IPS-20b (cell line): Measurements from ENCODE around the gene SGMS1.

ENCODE experiments used
- H3K27ac ChIP-seq: one replicate; pipeline ENCODE4 v1.5.1; 2013; ENCODE audit warnings: low read length
- H3K27me3 ChIP-seq: 2 replicates; pipeline ENCODE4 v1.6.1; 2013; ENCODE audit warnings: mild to moderate bottlenecking, low read length, inconsistent platforms; ENCODE audit not compliant: insufficient read depth
- H3K36me3 ChIP-seq: 2 replicates; pipeline ENCODE4 v1.6.1; 2013; ENCODE audit warnings: low read depth, mild to moderate bottlenecking, inconsistent platforms, low read length, moderate library complexity; ENCODE audit not compliant: insufficient read depth
- H3K4me1 ChIP-seq: 2 replicates; pipeline ENCODE4 v1.6.1; 2013; ENCODE audit warnings: mild to moderate bottlenecking, control low read depth, inconsistent platforms, low read length, moderate library complexity; ENCODE audit not compliant: insufficient read depth
- H3K4me3 ChIP-seq: 2 replicates; pipeline ENCODE4 v1.5.1; 2013; ENCODE audit warnings: mild to moderate bottlenecking, low read length, inconsistent platforms
- H3K9ac ChIP-seq: 2 replicates; pipeline ENCODE4 v1.6.1; 2013; ENCODE audit warnings: low read depth, mild to moderate bottlenecking, inconsistent platforms, low read length, moderate library complexity
- H3K9me3 ChIP-seq: 2 replicates; pipeline ENCODE4 v1.6.1; 2013; ENCODE audit warnings: mild to moderate bottlenecking, low read depth, low read length, inconsistent platforms; ENCODE audit not compliant: insufficient read depth

SGMS1 gene

GRCh38 chr10:50392966-50393718, 230.6 kb downstream of the SGMS1 start:
- Histone ChIP-seq H3K4me1 (peaks cover 9% of the 10 kb centered on the region), H3K4me3 (no peak overlapping the region), H3K9ac (no peak overlapping the region), H3K9me3 (no peaks in the 10 kb centered on the region), H3K27me3 (no peaks in the 10 kb centered on the region), H3K36me3 (no peaks in the 10 kb centered on the region), H3K27ac (no peak overlapping the region)

GRCh38 chr10:50392426-50392825, 231.3 kb downstream of the SGMS1 start:
- H3K27me3 ChIP-seq, result no peaks in the 10 kb centered on the region
- H3K36me3 ChIP-seq, result no peaks in the 10 kb centered on the region
- no peaks in the 10 kb centered on the region for H3K9me3 ChIP-seq
- H3K4me3 ChIP-seq, result no peak overlapping the region
- no peak overlapping the region for H3K9ac ChIP-seq
- H3K27ac ChIP-seq, result no peak overlapping the region
- peaks cover 9% of the 10 kb centered on the region for H3K4me1 ChIP-seq

GRCh38 chr10:50390302-50390701, 233.5 kb downstream of the SGMS1 start:
- H3K27me3 ChIP-seq, result no peaks in the 10 kb centered on the region
- H3K27ac ChIP-seq, result no peak overlapping the region
- no peak overlapping the region for H3K9ac ChIP-seq
- H3K4me3 ChIP-seq, result no peak overlapping the region
- peaks cover 13% of the 10 kb centered on the region for H3K4me1 ChIP-seq
- no peaks in the 10 kb centered on the region for H3K36me3 ChIP-seq
- no peaks in the 10 kb centered on the region for H3K9me3 ChIP-seq

- Histone ChIP-seq H3K36me3 (no peaks in the 10 kb centered on the region), H3K27me3 (no peaks in the 10 kb centered on the region), H3K9me3 (no peaks in the 10 kb centered on the region), H3K4me3 (no peak overlapping the region), H3K27ac (no peak overlapping the region), H3K4me1 (peaks cover 16% of the 10 kb centered on the region; the same call in 1 of the 2 replicates), H3K9ac (no peak overlapping the region)
Measured at GRCh38 chr10:50388181-50388580, 235.6 kb downstream of the SGMS1 start.

- H3K4me3 ChIP-seq, result no peak overlapping the region
- no peaks in the 10 kb centered on the region for H3K27me3 ChIP-seq
- peaks cover 16% of the 10 kb centered on the region; the same call in 1 of the 2 replicates for H3K4me1 ChIP-seq
- H3K9me3 ChIP-seq, result no peaks in the 10 kb centered on the region
- no peak overlapping the region for H3K9ac ChIP-seq
- no peaks in the 10 kb centered on the region for H3K36me3 ChIP-seq
- H3K27ac ChIP-seq, result no peak overlapping the region
Measured at GRCh38 chr10:50387732-50388073, 236.1 kb downstream of the SGMS1 start.

- no peak overlapping the region for H3K4me3 ChIP-seq
- H3K27ac ChIP-seq, result no peak overlapping the region
- H3K27me3 ChIP-seq, result no peaks in the 10 kb centered on the region
- no peak overlapping the region for H3K9ac ChIP-seq
- no peaks in the 10 kb centered on the region for H3K9me3 ChIP-seq
- H3K36me3 ChIP-seq, result no peaks in the 10 kb centered on the region
- peaks cover 16% of the 10 kb centered on the region; the same call in 1 of the 2 replicates for H3K4me1 ChIP-seq
Measured at GRCh38 chr10:50387007-50387731, 236.6 kb downstream of the SGMS1 start.

GRCh38 chr10:50385624-50386023, 238.1 kb downstream of the SGMS1 start:
- H3K4me3 ChIP-seq, result no peak overlapping the region
- no peaks in the 10 kb centered on the region for H3K27me3 ChIP-seq
- H3K9ac ChIP-seq, result no peak overlapping the region
- no peak overlapping the region for H3K27ac ChIP-seq
- H3K9me3 ChIP-seq, result no peaks in the 10 kb centered on the region
- H3K36me3 ChIP-seq, result no peaks in the 10 kb centered on the region
- H3K4me1 ChIP-seq, result peaks cover 9% of the 10 kb centered on the region; the same call in 1 of the 2 replicates

- H3K36me3 ChIP-seq, result no peaks in the 10 kb centered on the region
- no peaks in the 10 kb centered on the region for H3K9me3 ChIP-seq
- H3K4me3 ChIP-seq, result no peak overlapping the region; the same call in 1 of the 2 replicates
- no peak overlapping the region for H3K27ac ChIP-seq
- H3K27me3 ChIP-seq, result no peaks in the 10 kb centered on the region
- H3K4me1 ChIP-seq, result peaks cover 7% of the 10 kb centered on the region; the same call in 1 of the 2 replicates
- H3K9ac ChIP-seq, result no peak overlapping the region
Measured at GRCh38 chr10:50384898-50385297, 238.9 kb downstream of the SGMS1 start.

- H3K9ac ChIP-seq, result no peak overlapping the region
- H3K27ac ChIP-seq, result no peak overlapping the region
- H3K4me3 ChIP-seq, result no peak overlapping the region
- H3K36me3 ChIP-seq, result no peaks in the 10 kb centered on the region
- H3K9me3 ChIP-seq, result no peaks in the 10 kb centered on the region
- H3K27me3 ChIP-seq, result no peaks in the 10 kb centered on the region
- peaks cover 7% of the 10 kb centered on the region; the same call in 1 of the 2 replicates for H3K4me1 ChIP-seq
Measured at GRCh38 chr10:50384238-50384637, 239.5 kb downstream of the SGMS1 start.

- Histone ChIP-seq H3K36me3 (no peaks in the 10 kb centered on the region), H3K4me1 (peaks cover 7% of the 10 kb centered on the region; the same call in 1 of the 2 replicates), H3K9me3 (no peaks in the 10 kb centered on the region), H3K4me3 (no peak overlapping the region), H3K9ac (no peak overlapping the region), H3K27ac (no peak overlapping the region), H3K27me3 (no peaks in the 10 kb centered on the region)
Measured at GRCh38 chr10:50382576-50383023, 241.2 kb downstream of the SGMS1 start.

- H3K27me3 ChIP-seq, result no peaks in the 10 kb centered on the region
- H3K36me3 ChIP-seq, result no peaks in the 10 kb centered on the region
- H3K9ac ChIP-seq, result no peak overlapping the region
- no peak overlapping the region for H3K4me3 ChIP-seq
- H3K4me1 ChIP-seq, result peaks cover 7% of the 10 kb centered on the region; the same call in 1 of the 2 replicates
- H3K27ac ChIP-seq, result no peak overlapping the region
- H3K9me3 ChIP-seq, result no peaks in the 10 kb centered on the region
Measured at GRCh38 chr10:50381642-50382041, 242.1 kb downstream of the SGMS1 start.

- H3K4me1 ChIP-seq, result no peaks in the 10 kb centered on the region; the same call in 1 of the 2 replicates
- no peaks in the 10 kb centered on the region for H3K27me3 ChIP-seq
- no peaks in the 10 kb centered on the region for H3K9me3 ChIP-seq
- no peak overlapping the region for H3K9ac ChIP-seq
- no peaks in the 10 kb centered on the region for H3K36me3 ChIP-seq
- H3K27ac ChIP-seq, result no peak overlapping the region
- no peak overlapping the region for H3K4me3 ChIP-seq
Measured at GRCh38 chr10:50379616-50380015, 244.1 kb downstream of the SGMS1 start.
